SK-N-MC (cell line): Measurements from ENCODE around the gene WNT3.

Experiments used
- EZH2 ChIP-seq: fragments of 200-600 bp; sonication (generic); IDR thresholded peaks from one replicate; pipeline ENCODE4 v1.6.1; 2017; ENCODE audit warnings: antibody characterized with exemption
- FOXP2 ChIP-seq: optimal IDR thresholded peaks from 2 replicates; pipeline ENCODE3; 2011; ENCODE audit warnings: mild to moderate bottlenecking, moderate library complexity; ENCODE audit not compliant: insufficient read depth; ENCODE audit errors: extremely low read length, control extremely low read depth
- POLR2AphosphoS5 ChIP-seq: IDR thresholded peaks from 2 replicates; pipeline ENCODE4 v1.6.1; 2012; ENCODE audit warnings: mild to moderate bottlenecking, low read depth, low read length, borderline replicate concordance

DNA sequence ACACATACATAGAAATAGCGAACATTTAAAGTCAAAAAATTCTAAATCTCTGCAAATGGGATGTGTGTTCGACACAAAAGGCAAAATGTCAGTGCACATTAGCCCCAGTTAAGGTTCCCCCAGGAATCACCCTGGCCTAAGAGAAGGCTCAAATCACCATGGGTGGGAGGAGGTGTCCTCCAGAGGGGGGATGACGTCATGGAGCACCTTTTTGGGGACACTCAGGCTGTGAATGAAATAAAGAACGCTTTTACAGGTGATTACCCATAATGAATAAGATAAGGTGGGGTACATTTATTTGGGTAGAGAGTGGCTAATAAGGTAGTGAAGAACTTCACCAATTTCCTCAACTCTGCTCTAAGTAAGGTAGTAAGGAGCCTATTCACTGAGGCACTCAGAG lies 26.4 kb downstream of the WNT3 start:
- TF ChIP-seq FOXP2 (no peak), EZH2 (no peak), POLR2AphosphoS5 (no peak)
